Right lobe of liver (tissue), 6 donors: ENCODE data around the gene COL16A1. TPM values are rescaled to one million over a fixed set of nuclear protein-coding genes. Genes with fewer than 3 reads are reported as not detected.

Source experiments
- ATAC-seq, 4 donors: fragments of 200-7000 bp; cut with Tn5 transposase; one replicate each; pipeline ENCODE4 v1.9.1; 2020; ENCODE audit warnings: mild to moderate bottlenecking in 4 of 4, moderate library complexity in 4 of 4
- DNase-seq, 3 donors: peaks; one replicate each; pipeline ENCODE4 v3.0.0-alpha.2; 2020
- H3K27ac ChIP-seq, 3 donors: fragments of 200-600 bp; one replicate each; pipeline ENCODE4 v1.8.0; 2022
- H3K27me3 ChIP-seq, 2 donors: fragments of 200-600 bp; one replicate each; pipeline ENCODE4 v1.8.0; 2022
- H3K36me3 ChIP-seq, 4 donors: fragments of 200-600 bp; sonication (generic) in 1 of 4; one replicate each; pipeline versions ENCODE4 v1.5.1 to v1.8.0; 2017 to 2022; ENCODE audit warnings: control low read depth in 1 of 4
- H3K4me1 ChIP-seq, 4 donors: fragments of 200-600 bp; sonication (generic) in 1 of 4; one replicate each; pipeline versions ENCODE4 v1.5.1 to v1.8.0; 2017 to 2022; ENCODE audit warnings: control low read depth in 1 of 4
- H3K4me3 ChIP-seq, 3 donors: fragments of 200-600 bp; one replicate each; pipeline ENCODE4 v1.8.0; 2022
- H3K9me3 ChIP-seq, 4 donors: fragments of 200-600 bp; sonication (generic) in 1 of 4; one replicate each; pipeline versions ENCODE4 v1.5.1 to v1.8.0; 2017 to 2022; ENCODE audit warnings: control low read depth in 1 of 4
- POLR2A ChIP-seq: fragments of 450-650 bp; IDR thresholded peaks from one replicate; pipeline ENCODE4 v1.6.1; 2017; ENCODE audit warnings: antibody characterized with exemption, mild to moderate bottlenecking
- WGBS: methylation state at CpG from one replicate; pipeline ENCODE4 v1.1.6; 2018; ENCODE audit warnings: low coverage, low lambda C conversion rate; ENCODE audit not compliant: insufficient coverage; ENCODE audit errors: missing lambda C conversion rate; 5-methylcytosine and 5-hydroxymethylcytosine counted together
- intact Hi-C, 2 donors: fragments of 100-400 bp; cut with DNase I; formaldehyde crosslinking; loops; one replicate each; pipeline versions ENCODE4 v1.11.2 to v1.14.1; 2022
- total RNA-seq, 6 experiments: library from RNA; depleted of rRNA in 2 of 6; stranded (reverse); fragments of >200 nt in 2 of 6; fragmentation: NEBNext Ultra II Directional in 3 of 6; extraction: Animal tissue kit (Norgen Biotek cat#: 25700) in 3 of 6; gene quantifications; one replicate each; pipeline versions ENCODE4 v1.1.0 to v1.2.4, GENCODE V29; 2016 to 2023
- TF ChIP-seq, protein P1 (sequence below), 4 donors: fragments of 200-600 bp in 3 of 4; fragments of 450-650 bp in 1 of 4; IDR thresholded peaks; one replicate each; pipeline versions ENCODE4 v1.5.1 to v1.8.0; 2016 to 2022; ENCODE audit warnings: antibody characterized with exemption in 4 of 4, mild to moderate bottlenecking in 2 of 4
- donor health status: DM: no; HTN: yes; CAD: no.
- donor health status: DM: no; HTN: no; CAD: no.
- donor health status: DM: no; HTN: no; CAD: no.
- donor health status: DM: no; HTN: yes; CAD: no.
- donor health status: DM: no; HTN: yes; CAD: no.

Gene COL16A1
- total RNA-seq, 6 experiments from 2014 or later: 0.73 to 3.5 (median 1.9) TPM

DNA sequence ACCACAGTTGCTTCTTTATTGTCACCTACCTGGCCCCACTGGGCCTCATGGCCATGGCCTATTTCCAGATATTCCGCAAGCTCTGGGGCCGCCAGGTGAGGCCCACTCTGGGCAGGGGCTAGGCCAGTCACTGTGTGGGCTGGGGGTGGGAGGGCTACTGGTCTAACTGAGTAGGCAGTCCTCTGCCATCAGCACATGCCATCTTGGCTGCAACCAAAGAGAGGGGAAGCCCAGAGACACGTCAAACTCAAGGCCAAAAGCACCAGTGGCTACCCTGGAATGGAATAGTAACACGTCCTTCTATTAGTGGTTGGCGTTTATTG, 82.4 kb downstream of the COL16A1 start:
- Histone ChIP-seq H3K27ac (no peak overlapping the region), H3K4me3 (no peak overlapping the region), H3K9me3 (no peaks in the 10 kb centered on the region), H3K27me3 (peaks cover 0 to 5% of the 10 kb centered on the region in 2 donors), H3K36me3 (peaks cover 0 to 3% (median 0%) of the 10 kb centered on the region in 4 donors), H3K4me1 (peaks cover 0 to 4% (median 0%) of the 10 kb centered on the region in 4 donors)
- no peak for DNase-seq
- WGBS: 78% methylated on average over 5 of the region's 5 CpGs
- no peak for ATAC-seq
- intact Hi-C loops: no loop called here
- TF ChIP-seq, protein P1, sequence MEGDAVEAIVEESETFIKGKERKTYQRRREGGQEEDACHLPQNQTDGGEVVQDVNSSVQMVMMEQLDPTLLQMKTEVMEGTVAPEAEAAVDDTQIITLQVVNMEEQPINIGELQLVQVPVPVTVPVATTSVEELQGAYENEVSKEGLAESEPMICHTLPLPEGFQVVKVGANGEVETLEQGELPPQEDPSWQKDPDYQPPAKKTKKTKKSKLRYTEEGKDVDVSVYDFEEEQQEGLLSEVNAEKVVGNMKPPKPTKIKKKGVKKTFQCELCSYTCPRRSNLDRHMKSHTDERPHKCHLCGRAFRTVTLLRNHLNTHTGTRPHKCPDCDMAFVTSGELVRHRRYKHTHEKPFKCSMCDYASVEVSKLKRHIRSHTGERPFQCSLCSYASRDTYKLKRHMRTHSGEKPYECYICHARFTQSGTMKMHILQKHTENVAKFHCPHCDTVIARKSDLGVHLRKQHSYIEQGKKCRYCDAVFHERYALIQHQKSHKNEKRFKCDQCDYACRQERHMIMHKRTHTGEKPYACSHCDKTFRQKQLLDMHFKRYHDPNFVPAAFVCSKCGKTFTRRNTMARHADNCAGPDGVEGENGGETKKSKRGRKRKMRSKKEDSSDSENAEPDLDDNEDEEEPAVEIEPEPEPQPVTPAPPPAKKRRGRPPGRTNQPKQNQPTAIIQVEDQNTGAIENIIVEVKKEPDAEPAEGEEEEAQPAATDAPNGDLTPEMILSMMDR (IDR thresholded peaks at IDR 0.05): no peak
- no peak for TF ChIP-seq POLR2A

GRCh38 chr1:31620631-31621497, 83.0 kb downstream of the COL16A1 start:
- 94% methylated on average over 6 of the region's 20 CpGs for WGBS
- DNase-seq: no peak
- intact Hi-C loops: no loop called here
- Histone ChIP-seq H3K4me1 (peaks cover 0 to 4% (median 0%) of the 10 kb centered on the region in 4 donors), H3K4me3 (no peak overlapping the region), H3K27ac (no peak overlapping the region), H3K36me3 (peaks cover 0 to 2% (median 0%) of the 10 kb centered on the region in 4 donors), H3K27me3 (peaks cover 0 to 5% of the 10 kb centered on the region in 2 donors), H3K9me3 (no peaks in the 10 kb centered on the region)
- TF ChIP-seq, protein P1 (IDR thresholded peaks at IDR 0.05): no peak
- no peak for TF ChIP-seq POLR2A
- no peak for ATAC-seq

- TF ChIP-seq, protein P1 (IDR thresholded peaks at IDR 0.05): no peak
- TF ChIP-seq POLR2A: no peak
- 71% methylated on average over 4 of the region's 23 CpGs for WGBS
- Histone ChIP-seq H3K36me3 (no peaks in the 10 kb centered on the region), H3K9me3 (no peaks in the 10 kb centered on the region), H3K4me1 (peaks cover 0 to 4% (median 0%) of the 10 kb centered on the region in 4 donors), H3K27ac (no peak overlapping the region), H3K27me3 (peaks cover 0 to 5% of the 10 kb centered on the region in 2 donors), H3K4me3 (no peak overlapping the region)
- DNase-seq (no peak), ATAC-seq (no peak)
- intact Hi-C loops: no loop called here
These were observed 84.6 kb downstream of the COL16A1 start for GRCh38 chr1:31618916-31619846.

- no peak overlapping the region for H3K27ac ChIP-seq
- ATAC-seq: peak; percentile 57 to 75 (median 61)
- peak in 1 of 3 donors; percentile 47 for DNase-seq
- H3K4me1 ChIP-seq: peaks cover 0 to 4% (median 0%) of the 10 kb centered on the region in 4 donors
- intact Hi-C loops: no loop called here
- H3K36me3 ChIP-seq: no peaks in the 10 kb centered on the region
- H3K4me3 ChIP-seq: peak overlapping the region; percentile 25 to 39 (median 26)
- peaks cover 0 to 5% of the 10 kb centered on the region in 2 donors for H3K27me3 ChIP-seq
- H3K9me3 ChIP-seq: no peaks in the 10 kb centered on the region
- no peak for TF ChIP-seq POLR2A
- TF ChIP-seq, protein P1 (IDR thresholded peaks at IDR 0.05): peak; percentile 45 to 75 (median 63)
- WGBS: 38% methylated on average over 10 of the region's 56 CpGs
These were observed 85.7 kb downstream of the COL16A1 start for GRCh38 chr1:31617916-31618746.
